HepG2 (cell line): Measurements from ENCODE around the gene C2orf15. TPM values are rescaled to one million over a fixed set of nuclear protein-coding genes. Genes with fewer than 3 reads are reported as not detected.

Experiments used
- BRCA1 ChIP-seq: sonication (generic); formaldehyde crosslinking; IDR thresholded peaks from 2 replicates; pipeline ENCODE4 v1.4.0; 2020; ENCODE audit warnings: missing genetic modification reagents
- HDAC6 ChIP-seq: fragments of 200-600 bp; sonication (generic); IDR thresholded peaks from 2 replicates; pipeline ENCODE4 v1.7.0; 2017; ENCODE audit warnings: mild to moderate bottlenecking, antibody characterized with exemption, low read length, low read depth
- PAXIP1 ChIP-seq: sonication (generic); formaldehyde crosslinking; conservative IDR thresholded peaks from 2 replicates; pipeline ENCODE4 v1.4.0; 2020; ENCODE audit warnings: mild to moderate bottlenecking, missing genetic modification reagents, moderate library complexity
- PHF8 ChIP-seq: sonication (generic); formaldehyde crosslinking; IDR thresholded peaks from 2 replicates; pipeline ENCODE4 v1.5.0; 2020; ENCODE audit warnings: missing genetic modification reagents
- REST ChIP-seq, 2 experiments: IDR thresholded peaks; 2 replicates each; pipeline ENCODE4 v1.6.1; 2011 to 2012; ENCODE audit warnings: low read length in 2 of 2, borderline replicate concordance in 1 of 2, low read depth in 1 of 2, mild to moderate bottlenecking in 1 of 2, moderate library complexity in 1 of 2
- YEATS4 ChIP-seq: sonication (generic); formaldehyde crosslinking; IDR thresholded peaks from 2 replicates; pipeline ENCODE4 v1.4.0; 2020; ENCODE audit warnings: missing genetic modification reagents, borderline replicate concordance
- ZBTB40 ChIP-seq, 2 experiments: fragments of 450-650 bp in 1 of 2; sonication (generic) in 1 of 2; formaldehyde crosslinking in 1 of 2; IDR thresholded peaks; 2 replicates each; pipeline versions ENCODE4 v1.6.1 to v1.8.0; 2016 to 2022; ENCODE audit warnings: antibody characterized with exemption in 1 of 2, mild to moderate bottlenecking in 1 of 2, missing genetic modification reagents in 1 of 2
- ZNF124 ChIP-seq: sonication (generic); formaldehyde crosslinking; IDR thresholded peaks from 2 replicates; pipeline ENCODE4 v1.4.0; 2020; ENCODE audit warnings: missing genetic modification reagents
- ZNF136 ChIP-seq: sonication (generic); formaldehyde crosslinking; IDR thresholded peaks from 2 replicates; pipeline ENCODE4 v1.8.1; 2022; ENCODE audit warnings: low read depth, mild to moderate bottlenecking, moderate library complexity, missing genetic modification reagents
- ZNF33B ChIP-seq: sonication (generic); formaldehyde crosslinking; IDR thresholded peaks from 2 replicates; pipeline ENCODE4 v1.5.1; 2020; ENCODE audit warnings: mild to moderate bottlenecking, missing genetic modification reagents
- ZNF430 ChIP-seq: sonication (generic); formaldehyde crosslinking; IDR thresholded peaks from 2 replicates; pipeline ENCODE4 v1.9.0; 2021; ENCODE audit warnings: mild to moderate bottlenecking, missing genetic modification reagents
- ZNF564 ChIP-seq: sonication (generic); formaldehyde crosslinking; IDR thresholded peaks from 2 replicates; pipeline ENCODE4 v1.8.1; 2023; ENCODE audit warnings: mild to moderate bottlenecking, missing genetic modification reagents
- ZNF883 ChIP-seq: sonication (generic); formaldehyde crosslinking; IDR thresholded peaks from 2 replicates; pipeline ENCODE4 v1.5.1; 2020; ENCODE audit warnings: mild to moderate bottlenecking, missing genetic modification reagents; ENCODE audit errors: not compliant biosample characterization
- polyA plus RNA-seq, 8 experiments: library from polyadenylated mRNA; depleted of rRNA in 3 of 8; stranded (reverse) in 7 of 8; unstranded in 1 of 8; fragments of >200 nt; fragmentation: Illumina TruSeq in 4 of 8; extraction: Trizol in 4 of 8; gene quantifications; 2 replicates each; pipeline versions ENCODE4 v1.2.1 to v1.2.3, GENCODE V29; 2011 to 2016; ENCODE audit warnings: low read depth in 4 of 8, missing spikeins in 1 of 8, mixed read lengths in 1 of 8; ENCODE audit not compliant: insufficient read depth in 1 of 8
- total RNA-seq, 5 experiments: library from RNA; depleted of rRNA; stranded (reverse); fragments of >200 nt; fragmentation: Illumina TruSeq; extraction: Trizol; gene quantifications; 2 replicates each; pipeline ENCODE4 v1.2.3, GENCODE V29; 2016; ENCODE audit warnings: low read depth in 1 of 5

C2orf15 gene
- total and polyA plus RNA-seq, 2 of the 13 experiments (the other 11 are each of a cell fraction or from before 2014, with no cell fraction given), result 5.5 to 8.3 TPM

DNA sequence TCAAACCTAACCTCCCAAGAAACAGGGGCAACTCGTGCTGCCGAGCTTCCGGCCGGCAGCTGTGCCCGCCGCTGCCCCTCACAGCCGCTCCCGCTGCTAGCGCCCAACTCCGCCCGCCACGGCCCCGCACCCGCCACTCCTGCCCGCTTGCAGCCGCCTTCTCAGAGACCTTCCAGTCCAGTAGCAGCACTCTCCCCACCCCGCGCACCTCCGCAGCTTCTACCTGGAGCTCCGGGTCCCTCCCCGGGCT is 722 bp upstream of the C2orf15 start (continued):
- TF ChIP-seq ZBTB40 (IDR thresholded peaks at IDR 0.05), result no peak
- peak; percentile 78 for TF ChIP-seq ZBTB40 (CRISPR knock-in tag; IDR thresholded peaks at IDR 0.05)
- no peak; the same call in 1 of the 2 replicates for TF ChIP-seq PAXIP1
- TF ChIP-seq REST (IDR thresholded peaks at IDR 0.05; ENCODE audit: borderline replicate concordance in 1 of 2, low read depth in 1 of 2, low read length in 2 of 2), result peak in 1 of 2 experiments; percentile 45; a peak in 1 of 4 replicates
- TF ChIP-seq BRCA1 (CRISPR knock-in tag), result 0 out of 2 replicates have a peak, but pooled peaks have one; percentile 19
- no peak; the same call in 1 of the 2 replicates for TF ChIP-seq YEATS4
- TF ChIP-seq ZNF430 (CRISPR knock-in tag), result peak; percentile 84; the same call in 1 of the 2 replicates
- TF ChIP-seq ZNF124 (CRISPR knock-in tag), result no peak
- peak; percentile 87 for TF ChIP-seq ZNF883 (CRISPR knock-in tag)
- 0 out of 2 replicates have a peak, but pooled peaks have one; percentile 64 for TF ChIP-seq ZNF136
- no peak for TF ChIP-seq HDAC6
- TF ChIP-seq PHF8 (CRISPR knock-in tag), result peak; percentile 77; the same call in 1 of the 2 replicates
- peak; percentile 84 for TF ChIP-seq ZNF564 (CRISPR knock-in tag)
- TF ChIP-seq ZNF33B (CRISPR knock-in tag), result peak; percentile 24; the same call in 1 of the 2 replicates
